Measurements from ENCODE around the gene C2CD3. TPM values are rescaled to one million over a fixed set of nuclear protein-coding genes. Genes with fewer than 3 reads are reported as not detected.

C2CD3 gene
- 5.5 and 12.4 TPM in 2 replicates for total RNA-seq

DNA sequence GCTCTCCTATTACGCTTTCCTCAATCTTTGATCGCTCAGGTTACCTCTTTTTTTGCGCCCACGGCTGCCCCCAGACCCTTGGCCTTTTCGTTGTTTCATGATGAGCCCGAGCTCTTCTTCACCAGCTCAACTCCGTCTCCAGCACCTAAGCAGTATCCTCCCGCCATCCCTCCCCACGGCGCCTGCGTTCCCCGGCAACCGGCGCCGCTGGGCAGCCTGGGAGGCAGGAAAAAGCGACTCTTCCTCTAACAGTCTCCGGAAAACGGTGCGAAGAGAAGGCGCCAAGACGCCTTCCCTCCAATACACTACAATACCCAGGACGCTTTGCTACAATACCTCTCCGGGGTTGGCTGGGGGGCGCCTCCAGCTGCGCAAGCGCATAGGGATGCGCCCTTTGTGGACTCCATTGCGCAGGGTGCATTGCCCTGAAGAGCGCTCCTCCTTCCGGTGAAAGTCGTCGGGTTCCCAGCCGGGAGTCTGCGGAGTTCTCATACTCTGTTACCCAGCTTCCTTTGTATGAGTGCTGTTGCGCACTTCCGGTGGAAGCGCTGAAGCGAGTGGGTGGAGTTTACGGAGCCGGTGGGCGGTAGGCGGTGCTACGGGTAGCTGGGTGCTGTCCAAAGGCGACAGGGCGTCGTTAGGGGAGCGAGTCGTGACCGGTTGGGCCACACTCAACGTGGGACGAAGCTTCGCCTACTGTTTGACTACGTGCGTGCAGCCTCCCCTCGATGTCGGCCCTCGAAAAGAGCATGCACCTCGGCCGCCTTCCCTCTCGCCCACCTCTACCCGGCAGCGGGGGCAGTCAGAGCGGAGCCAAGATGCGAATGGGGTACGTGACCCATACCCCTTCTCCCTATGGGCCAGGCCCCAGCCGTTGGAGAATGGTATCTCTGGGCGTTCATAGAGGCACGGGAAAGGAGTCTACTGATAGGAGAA lies at the start of gene C2CD3, which contains the start of gene PPME1:
Gene C2CD3 (minus strand): TSS at position 309 of the 936 bp plus-strand sequence. CDS start 210 bp downstream, at position 99.
Gene PPME1 (plus strand): TSS at position 596 of the 936 bp plus-strand sequence. CDS start 133 bp downstream, at position 729.

GRCh38 chr11:74008373-74009229 lies 162.2 kb downstream of the C2CD3 start, which contains the start of gene UCP3:
UCP3 (minus strand) TSS chr11:74009085; CDS start chr11:74007042, 2,043 bp downstream.

GRCh38 chr11:73982595-73982989 lies 188.2 kb downstream of the C2CD3 start, which contains the start of gene UCP2:
UCP2 (minus strand) TSS chr11:73982843; CDS start chr11:73978378, 4,465 bp downstream.

Other genes starting within 250 kb of the C2CD3 start
- 0.43 TPM in 1 of 2 replicates, not detected in the other for gene DNAJB13, start 220.0 kb downstream of the C2CD3 start, total RNA-seq
- gene UCP2, start 188.2 kb downstream of the C2CD3 start, total RNA-seq: 0.34 and 3.3 TPM in 2 replicates
- gene UCP3, start 161.9 kb downstream of the C2CD3 start, total RNA-seq: 0.93 TPM in 1 of 2 replicates, not detected in the other
- gene PPME1, start 287 bp upstream of the C2CD3 start, total RNA-seq: 20.2 and 39.7 TPM in 2 replicates
- 0.21 TPM in 1 of 2 replicates, not detected in the other for gene P4HA3, start 140.6 kb upstream of the C2CD3 start, total RNA-seq
- 1.4 and 5.6 TPM in 2 replicates for gene PGM2L1, start 227.4 kb upstream of the C2CD3 start, total RNA-seq